HEK293T (cell line): ENCODE results near the gene MNS1.

ENCODE experiments used
- ARNT ChIP-seq: fragments of 450-650 bp; IDR thresholded peaks from 2 replicates; pipeline ENCODE4 v1.6.1; 2017; ENCODE audit warnings: mild to moderate bottlenecking
- BHLHE40 ChIP-seq: fragments of 450-650 bp; IDR thresholded peaks from 2 replicates; pipeline ENCODE4 v1.6.1; 2016; ENCODE audit warnings: mild to moderate bottlenecking, moderate library complexity, borderline replicate concordance
- CTBP1 ChIP-seq: fragments of 450-650 bp; IDR thresholded peaks from 2 replicates; pipeline ENCODE4 v1.6.1; 2016; ENCODE audit warnings: borderline replicate concordance
- ELF4 ChIP-seq: fragments of 450-650 bp; IDR thresholded peaks from 2 replicates; pipeline ENCODE4 v1.6.1; 2017; ENCODE audit warnings: antibody characterized with exemption
- FOXK2 ChIP-seq: fragments of 450-650 bp; IDR thresholded peaks from 2 replicates; pipeline ENCODE4 v1.6.1; 2016; ENCODE audit warnings: mild to moderate bottlenecking
- FOXM1 ChIP-seq: fragments of 450-650 bp; IDR thresholded peaks from 2 replicates; pipeline ENCODE4 v1.6.1; 2017; ENCODE audit warnings: mild to moderate bottlenecking, borderline replicate concordance
- HDGF ChIP-seq: fragments of 450-650 bp; IDR thresholded peaks from 2 replicates; pipeline ENCODE4 v1.6.1; 2017; ENCODE audit warnings: antibody characterized with exemption, borderline replicate concordance
- L3MBTL2 ChIP-seq: fragments of 450-650 bp; conservative IDR thresholded peaks from 2 replicates; pipeline ENCODE4 v1.6.1; 2016; ENCODE audit warnings: mild to moderate bottlenecking
- LEF1 ChIP-seq: fragments of 450-650 bp; IDR thresholded peaks from 2 replicates; pipeline ENCODE4 v1.6.1; 2017; ENCODE audit warnings: mild to moderate bottlenecking, borderline replicate concordance
- SP1 ChIP-seq: fragments of 450-650 bp; IDR thresholded peaks from 2 replicates; pipeline ENCODE4 v1.6.1; 2017
- SUZ12 ChIP-seq: fragments of 450-650 bp; IDR thresholded peaks from 2 replicates; pipeline ENCODE4 v1.6.1; 2016; ENCODE audit warnings: mild to moderate bottlenecking
- TARDBP ChIP-seq: fragments of 450-650 bp; IDR thresholded peaks from 2 replicates; pipeline ENCODE4 v1.6.1; 2016
- TF ChIP-seq, protein P1 (sequence below): fragments of 450-650 bp; IDR thresholded peaks from 2 replicates; pipeline ENCODE4 v1.6.1; 2016

DNA sequence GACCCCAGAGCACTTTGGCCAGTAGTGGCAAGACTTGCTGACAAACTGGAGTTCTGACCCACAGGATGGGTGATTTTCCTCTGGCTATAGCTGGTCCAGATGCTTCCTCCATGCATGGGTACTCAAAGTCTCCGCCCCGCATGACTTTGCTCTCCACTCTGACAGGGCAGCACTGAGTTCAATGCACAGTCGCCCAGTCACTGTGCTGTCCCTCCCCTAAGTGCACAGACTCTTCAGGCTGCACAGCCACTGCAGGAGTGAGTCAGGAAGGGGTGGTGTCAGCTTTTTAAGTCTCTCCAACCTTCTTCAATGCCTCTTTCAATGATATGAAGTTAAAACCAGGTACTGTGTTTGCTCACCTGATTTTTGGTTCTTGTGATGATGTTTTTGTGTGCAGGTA is 81.9 kb downstream of the MNS1 start:
- TF ChIP-seq SP1, result no peak
- no peak for TF ChIP-seq ELF4
- TF ChIP-seq, protein P1, sequence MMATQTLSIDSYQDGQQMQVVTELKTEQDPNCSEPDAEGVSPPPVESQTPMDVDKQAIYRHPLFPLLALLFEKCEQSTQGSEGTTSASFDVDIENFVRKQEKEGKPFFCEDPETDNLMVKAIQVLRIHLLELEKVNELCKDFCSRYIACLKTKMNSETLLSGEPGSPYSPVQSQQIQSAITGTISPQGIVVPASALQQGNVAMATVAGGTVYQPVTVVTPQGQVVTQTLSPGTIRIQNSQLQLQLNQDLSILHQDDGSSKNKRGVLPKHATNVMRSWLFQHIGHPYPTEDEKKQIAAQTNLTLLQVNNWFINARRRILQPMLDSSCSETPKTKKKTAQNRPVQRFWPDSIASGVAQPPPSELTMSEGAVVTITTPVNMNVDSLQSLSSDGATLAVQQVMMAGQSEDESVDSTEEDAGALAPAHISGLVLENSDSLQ, result no peak
- TF ChIP-seq FOXK2, result no peak
- TF ChIP-seq TARDBP, result no peak
- no peak for TF ChIP-seq BHLHE40
- TF ChIP-seq SUZ12, result no peak
- no peak for TF ChIP-seq FOXM1
- TF ChIP-seq HDGF, result no peak
- TF ChIP-seq ARNT, result no peak
- no peak for TF ChIP-seq L3MBTL2
- TF ChIP-seq CTBP1, result no peak
- TF ChIP-seq LEF1, result no peak
